ENCODE measurements around the gene UBL5. TPM values are rescaled to one million over a fixed set of nuclear protein-coding genes. Genes with fewer than 3 reads are reported as not detected.

The UBL5 gene
- total and polyA plus RNA-seq, 4 donors, result 155 to 339 (median 205) TPM

DNA sequence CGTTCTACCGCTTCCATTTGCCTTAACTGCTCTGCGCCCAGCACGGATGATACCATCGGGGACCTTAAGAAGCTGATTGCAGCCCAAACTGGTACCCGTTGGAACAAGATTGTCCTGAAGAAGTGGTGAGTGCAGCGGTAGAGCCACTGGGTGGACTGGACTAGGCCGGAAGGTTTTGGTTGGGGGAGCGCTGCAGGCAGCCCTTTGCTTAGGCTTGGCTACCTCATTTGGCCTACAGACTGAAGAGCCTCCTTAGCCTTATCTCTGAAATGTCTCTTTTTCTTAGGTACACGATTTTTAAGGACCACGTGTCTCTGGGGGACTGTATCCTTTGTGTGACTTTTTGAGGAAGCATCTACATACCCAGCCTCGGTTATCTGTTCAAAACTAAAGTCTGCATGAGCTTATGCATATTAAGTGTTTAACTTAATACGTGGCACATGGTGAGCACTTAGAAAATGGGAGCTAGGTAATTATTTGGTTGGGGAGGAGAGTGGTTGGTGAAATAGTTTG, 889 bp downstream of the UBL5 start:
- no peak overlapping the region for H3K27ac ChIP-seq (ENCODE audit: low read depth in 1 of 2, low read length in 2 of 2)
- H3K9me3 ChIP-seq (ENCODE audit: control insufficient read depth in 4 of 4, low read length in 3 of 4), result no peaks in the 10 kb centered on the region
- H3K27me3 ChIP-seq (ENCODE audit: control insufficient read depth in 4 of 4, insufficient read depth in 4 of 4, low read length in 3 of 4), result no peaks in the 10 kb centered on the region
- no peak for DNase-seq (ENCODE audit: low spot score)
- H3K36me3 ChIP-seq (ENCODE audit: control insufficient read depth in 4 of 4, insufficient read depth in 3 of 4, low read depth in 1 of 4, low read length in 3 of 4), result peaks cover 0 to 8% (median 0%) of the 10 kb centered on the region in 4 donors
- peak overlapping the region; percentile 58 to 63 for H3K9ac ChIP-seq (ENCODE audit: low read depth in 1 of 2, low read length in 2 of 2)
- WGBS, result 38% methylated on average over 13 of the region's 13 CpGs
- no peak for TF ChIP-seq GABPA (IDR thresholded peaks at IDR 0.05 in 1 of 2, conservative IDR thresholded peaks at IDR 0.05 in 1 of 2)
- no peak for TF ChIP-seq YY1 (IDR thresholded peaks at IDR 0.05)
- TF ChIP-seq TAF1 (conservative IDR thresholded peaks at IDR 0.05), result no peak
- peaks cover 2 to 20% (median 17%) of the 10 kb centered on the region in 4 donors for H3K4me1 ChIP-seq (ENCODE audit: control insufficient read depth in 4 of 4, insufficient read depth in 4 of 4, low read length in 3 of 4)
- peak overlapping the region; percentile 62 to 88 (median 80) for H3K4me3 ChIP-seq (ENCODE audit: low read depth in 1 of 3, low read length in 3 of 3)

DNA sequence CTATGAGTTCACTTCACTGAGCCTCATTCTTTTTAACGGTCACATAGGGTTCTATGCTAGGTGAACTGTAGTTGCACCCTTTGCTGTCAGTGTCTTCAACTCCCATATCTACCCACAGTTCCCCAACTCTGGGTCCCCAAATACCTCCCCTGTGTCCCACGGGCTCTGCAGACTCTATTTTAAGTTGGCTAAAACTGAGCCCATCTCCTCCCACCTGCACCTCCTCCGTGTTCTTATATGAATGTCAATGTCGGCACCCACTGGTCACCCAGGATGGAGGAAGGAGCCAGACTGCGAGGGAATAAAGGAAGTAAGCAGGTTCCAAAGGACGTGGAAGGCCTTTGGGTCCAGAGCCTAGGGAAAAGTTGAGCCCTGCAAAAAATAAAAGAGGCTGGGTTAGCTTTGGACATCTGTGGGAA, 6.6 kb downstream of the UBL5 start:
- Histone ChIP-seq H3K27me3 (ENCODE audit: control insufficient read depth in 4 of 4, insufficient read depth in 4 of 4, low read length in 3 of 4) (no peaks in the 10 kb centered on the region), H3K4me1 (ENCODE audit: control insufficient read depth in 4 of 4, insufficient read depth in 4 of 4, low read length in 3 of 4) (peaks cover 3 to 18% (median 14%) of the 10 kb centered on the region in 4 donors), H3K36me3 (ENCODE audit: control insufficient read depth in 4 of 4, insufficient read depth in 3 of 4, low read depth in 1 of 4, low read length in 3 of 4) (peaks cover 0 to 8% (median 2%) of the 10 kb centered on the region in 4 donors), H3K27ac (ENCODE audit: low read depth in 1 of 2, low read length in 2 of 2) (peak overlapping the region in 1 of 2 donors; percentile 68), H3K9ac (ENCODE audit: low read depth in 1 of 2, low read length in 2 of 2) (no peak overlapping the region), H3K4me3 (ENCODE audit: low read depth in 1 of 3, low read length in 3 of 3) (peak overlapping the region in 1 of 3 donors; percentile 96), H3K9me3 (ENCODE audit: control insufficient read depth in 4 of 4, low read length in 3 of 4) (no peaks in the 10 kb centered on the region)
- WGBS, result 76% methylated on average over 6 of the region's 6 CpGs
- no peak for TF ChIP-seq ATF3 (IDR thresholded peaks at IDR 0.05)
- no peak for TF ChIP-seq FOXA2 (IDR thresholded peaks at IDR 0.05)
- no peak for TF ChIP-seq FOXA1 (IDR thresholded peaks at IDR 0.05)
- TF ChIP-seq RAD21 (IDR thresholded peaks at IDR 0.05), result no peak
- no peak for TF ChIP-seq CTCF (IDR thresholded peaks at IDR 0.05; ENCODE audit: low read depth, low read length, missing input control)
- TF ChIP-seq TAF1 (conservative IDR thresholded peaks at IDR 0.05), result no peak
- TF ChIP-seq YY1 (IDR thresholded peaks at IDR 0.05), result no peak
- TF ChIP-seq GABPA (IDR thresholded peaks at IDR 0.05 in 1 of 2, conservative IDR thresholded peaks at IDR 0.05 in 1 of 2), result no peak
- TF ChIP-seq NR2F2 (IDR thresholded peaks at IDR 0.05), result no peak
- TF ChIP-seq HNF4G (IDR thresholded peaks at IDR 0.05), result no peak
- TF ChIP-seq, protein P1, sequence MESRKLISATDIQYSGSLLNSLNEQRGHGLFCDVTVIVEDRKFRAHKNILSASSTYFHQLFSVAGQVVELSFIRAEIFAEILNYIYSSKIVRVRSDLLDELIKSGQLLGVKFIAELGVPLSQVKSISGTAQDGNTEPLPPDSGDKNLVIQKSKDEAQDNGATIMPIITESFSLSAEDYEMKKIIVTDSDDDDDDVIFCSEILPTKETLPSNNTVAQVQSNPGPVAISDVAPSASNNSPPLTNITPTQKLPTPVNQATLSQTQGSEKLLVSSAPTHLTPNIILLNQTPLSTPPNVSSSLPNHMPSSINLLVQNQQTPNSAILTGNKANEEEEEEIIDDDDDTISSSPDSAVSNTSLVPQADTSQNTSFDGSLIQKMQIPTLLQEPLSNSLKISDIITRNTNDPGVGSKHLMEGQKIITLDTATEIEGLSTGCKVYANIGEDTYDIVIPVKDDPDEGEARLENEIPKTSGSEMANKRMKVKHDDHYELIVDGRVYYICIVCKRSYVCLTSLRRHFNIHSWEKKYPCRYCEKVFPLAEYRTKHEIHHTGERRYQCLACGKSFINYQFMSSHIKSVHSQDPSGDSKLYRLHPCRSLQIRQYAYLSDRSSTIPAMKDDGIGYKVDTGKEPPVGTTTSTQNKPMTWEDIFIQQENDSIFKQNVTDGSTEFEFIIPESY (IDR thresholded peaks at IDR 0.05), result no peak
- DNase-seq (ENCODE audit: low spot score), result no peak

DNA sequence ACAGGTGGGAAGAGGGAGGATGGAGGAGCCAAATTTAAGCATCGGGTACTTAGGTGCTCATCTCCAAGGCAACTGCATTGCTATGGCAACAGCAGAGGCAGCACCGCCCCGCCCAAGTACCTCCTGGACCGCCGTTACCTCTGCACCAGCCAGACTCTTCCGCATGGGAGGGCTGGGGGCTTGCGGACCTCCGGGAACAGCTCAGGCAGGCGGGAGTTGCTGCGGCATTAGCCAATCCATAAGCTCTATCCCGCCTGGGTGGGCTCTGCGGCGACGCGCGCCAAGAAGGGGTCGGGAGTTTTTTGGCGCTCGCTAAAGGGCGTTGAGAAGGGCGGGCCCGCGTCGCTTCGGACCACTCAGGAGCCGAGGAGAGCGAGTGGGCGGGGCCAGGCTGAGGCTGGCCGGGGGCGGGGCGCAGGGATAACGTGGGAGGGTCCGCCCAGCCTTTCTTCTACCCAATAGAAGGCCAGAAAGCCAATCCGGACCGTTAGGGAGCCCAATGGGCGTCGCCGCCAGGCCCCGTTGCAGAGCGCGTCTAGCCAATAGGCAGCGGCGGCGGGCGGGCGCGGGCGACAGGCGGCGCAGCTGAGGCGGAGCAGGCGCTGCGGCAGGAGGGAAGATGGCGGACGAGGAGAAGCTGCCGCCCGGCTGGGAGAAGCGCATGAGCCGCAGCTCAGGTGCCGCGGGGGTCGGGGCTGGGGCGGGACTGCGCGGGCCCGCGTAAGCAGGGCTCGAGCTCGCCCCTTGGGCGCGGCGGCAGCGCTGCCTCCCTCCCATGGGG, 7.2 kb downstream of the UBL5 start, which contains the start of gene PIN1:
Gene PIN1 (plus strand): TSS at position 593 of the 781 bp plus-strand sequence. CDS start 27 bp downstream, at position 620.
- WGBS, result under 1% methylated on average over 73 of the region's 73 CpGs
- peak within 1 kb of the TSS; percentile 84 to 96 (median 94) for H3K4me3 ChIP-seq (ENCODE audit: low read depth in 1 of 3, low read length in 3 of 3)
- peaks cover 0 to 4% (median 2%) of the 10 kb centered on the region in 4 donors for H3K36me3 ChIP-seq (ENCODE audit: control insufficient read depth in 4 of 4, insufficient read depth in 3 of 4, low read depth in 1 of 4, low read length in 3 of 4)
- H3K4me1 ChIP-seq (ENCODE audit: control insufficient read depth in 4 of 4, insufficient read depth in 4 of 4, low read length in 3 of 4), result peaks cover 3 to 21% (median 15%) of the 10 kb centered on the region in 4 donors
- no peaks in the 10 kb centered on the region for H3K27me3 ChIP-seq (ENCODE audit: control insufficient read depth in 4 of 4, insufficient read depth in 4 of 4, low read length in 3 of 4)
- H3K9ac ChIP-seq (ENCODE audit: low read depth in 1 of 2, low read length in 2 of 2), result no peak within 1 kb of the TSS
- peak within 1 kb of the TSS; percentile 66 to 68 for H3K27ac ChIP-seq (ENCODE audit: low read depth in 1 of 2, low read length in 2 of 2)
- DNase-seq (ENCODE audit: low spot score), result peak; percentile 99
- no peaks in the 10 kb centered on the region for H3K9me3 ChIP-seq (ENCODE audit: control insufficient read depth in 4 of 4, low read length in 3 of 4)
- TF ChIP-seq GABPA (IDR thresholded peaks at IDR 0.05 in 1 of 2, conservative IDR thresholded peaks at IDR 0.05 in 1 of 2) (peak in 1 of 2 donors; percentile 71), YY1 (IDR thresholded peaks at IDR 0.05) (peak; percentile 70), SP1 (IDR thresholded peaks at IDR 0.05) (peak; percentile 91), RXRA (IDR thresholded peaks at IDR 0.05) (peak; percentile 24 to 53), MAX (IDR thresholded peaks at IDR 0.05) (no peak), ATF3 (IDR thresholded peaks at IDR 0.05) (no peak), RAD21 (IDR thresholded peaks at IDR 0.05) (peak in 1 of 2 donors; percentile 42), REST (IDR thresholded peaks at IDR 0.05) (no peak), EGR1 (IDR thresholded peaks at IDR 0.05; ENCODE audit: low read depth in 2 of 2) (no peak)

Data from liver (tissue), 9 donors.